Neural cell (in vitro differentiated cells): ENCODE data around the gene HSPB3.

Source experiments
- CTCF ChIP-seq: fragments of 450-650 bp; IDR thresholded peaks from 2 replicates; pipeline ENCODE4 v1.5.1; 2014; ENCODE audit warnings: antibody characterized with exemption, mild to moderate bottlenecking, moderate library complexity; ENCODE audit not compliant: poor library complexity, severe bottlenecking
- EP300 ChIP-seq: fragments of 450-650 bp; conservative IDR thresholded peaks from 2 replicates; pipeline ENCODE4 v1.6.1; 2014; ENCODE audit warnings: antibody characterized with exemption, mild to moderate bottlenecking, moderate library complexity; ENCODE audit not compliant: poor library complexity, severe bottlenecking
- EZH2 ChIP-seq: fragments of 200-600, 300-800 bp; shearing (Covaris generic), sonication (generic); IDR thresholded peaks from 2 replicates; pipeline ENCODE4 v1.6.1; 2014; ENCODE audit warnings: antibody characterized with exemption, low read length, borderline replicate concordance, mild to moderate bottlenecking; ENCODE audit not compliant: insufficient read depth, poor library complexity, severe bottlenecking
- MXI1 ChIP-seq: fragments of 450-650 bp; conservative IDR thresholded peaks from 2 replicates; pipeline ENCODE4 v1.6.1; 2014; ENCODE audit warnings: antibody characterized with exemption, mild to moderate bottlenecking; ENCODE audit not compliant: poor library complexity, severe bottlenecking
- POLR2AphosphoS5 ChIP-seq: IDR thresholded peaks from 2 replicates; pipeline ENCODE4 v1.6.1; 2012
- RAD21 ChIP-seq: fragments of 450-650 bp; conservative IDR thresholded peaks from 2 replicates; pipeline ENCODE4 v1.6.1; 2014; ENCODE audit warnings: antibody characterized with exemption, mild to moderate bottlenecking, moderate library complexity
- TF ChIP-seq, protein P1 (sequence below): IDR thresholded peaks from 2 replicates; pipeline ENCODE4 v1.6.1; 2012; ENCODE audit warnings: borderline replicate concordance

GRCh38 chr5:54450542-54450941 is 5.0 kb upstream of the HSPB3 start:
- TF ChIP-seq CTCF (no peak), EZH2 (no peak), RAD21 (no peak), POLR2AphosphoS5 (no peak), MXI1 (no peak), EP300 (no peak)
- TF ChIP-seq, protein P1, sequence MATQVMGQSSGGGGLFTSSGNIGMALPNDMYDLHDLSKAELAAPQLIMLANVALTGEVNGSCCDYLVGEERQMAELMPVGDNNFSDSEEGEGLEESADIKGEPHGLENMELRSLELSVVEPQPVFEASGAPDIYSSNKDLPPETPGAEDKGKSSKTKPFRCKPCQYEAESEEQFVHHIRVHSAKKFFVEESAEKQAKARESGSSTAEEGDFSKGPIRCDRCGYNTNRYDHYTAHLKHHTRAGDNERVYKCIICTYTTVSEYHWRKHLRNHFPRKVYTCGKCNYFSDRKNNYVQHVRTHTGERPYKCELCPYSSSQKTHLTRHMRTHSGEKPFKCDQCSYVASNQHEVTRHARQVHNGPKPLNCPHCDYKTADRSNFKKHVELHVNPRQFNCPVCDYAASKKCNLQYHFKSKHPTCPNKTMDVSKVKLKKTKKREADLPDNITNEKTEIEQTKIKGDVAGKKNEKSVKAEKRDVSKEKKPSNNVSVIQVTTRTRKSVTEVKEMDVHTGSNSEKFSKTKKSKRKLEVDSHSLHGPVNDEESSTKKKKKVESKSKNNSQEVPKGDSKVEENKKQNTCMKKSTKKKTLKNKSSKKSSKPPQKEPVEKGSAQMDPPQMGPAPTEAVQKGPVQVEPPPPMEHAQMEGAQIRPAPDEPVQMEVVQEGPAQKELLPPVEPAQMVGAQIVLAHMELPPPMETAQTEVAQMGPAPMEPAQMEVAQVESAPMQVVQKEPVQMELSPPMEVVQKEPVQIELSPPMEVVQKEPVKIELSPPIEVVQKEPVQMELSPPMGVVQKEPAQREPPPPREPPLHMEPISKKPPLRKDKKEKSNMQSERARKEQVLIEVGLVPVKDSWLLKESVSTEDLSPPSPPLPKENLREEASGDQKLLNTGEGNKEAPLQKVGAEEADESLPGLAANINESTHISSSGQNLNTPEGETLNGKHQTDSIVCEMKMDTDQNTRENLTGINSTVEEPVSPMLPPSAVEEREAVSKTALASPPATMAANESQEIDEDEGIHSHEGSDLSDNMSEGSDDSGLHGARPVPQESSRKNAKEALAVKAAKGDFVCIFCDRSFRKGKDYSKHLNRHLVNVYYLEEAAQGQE = no peak
